ENCODE results near the gene CELF4. TPM values are rescaled to one million over a fixed set of nuclear protein-coding genes. Genes with fewer than 3 reads are reported as not detected.

CELF4 gene
- total RNA-seq, 1 donor from 2014 or later = 0.19 TPM

DNA sequence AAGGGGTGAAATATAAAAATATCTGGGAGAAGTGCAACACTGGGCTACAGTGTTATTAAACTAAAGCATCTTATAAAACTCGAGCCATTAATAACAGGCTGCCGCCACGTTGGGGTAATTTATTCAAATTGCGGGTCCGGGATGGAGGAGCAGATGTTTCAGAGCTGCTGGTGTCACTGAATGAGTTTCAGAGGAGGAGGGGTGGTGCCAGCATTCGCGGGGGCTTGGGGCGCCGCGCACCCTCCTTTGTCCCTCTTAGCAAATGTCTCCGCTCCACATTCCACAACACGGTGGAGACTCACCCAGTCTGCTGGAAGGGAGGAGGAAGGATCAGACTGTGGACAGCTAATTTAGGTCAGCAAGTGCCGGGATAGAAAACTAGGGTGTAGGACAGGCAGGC lies 260.5 kb downstream of the CELF4 start:
- DNase-seq (no peak), ATAC-seq (ENCODE audit: poor library complexity) (no peak)
- intact Hi-C loops (cut with DNase I) = no loop called here

DNA sequence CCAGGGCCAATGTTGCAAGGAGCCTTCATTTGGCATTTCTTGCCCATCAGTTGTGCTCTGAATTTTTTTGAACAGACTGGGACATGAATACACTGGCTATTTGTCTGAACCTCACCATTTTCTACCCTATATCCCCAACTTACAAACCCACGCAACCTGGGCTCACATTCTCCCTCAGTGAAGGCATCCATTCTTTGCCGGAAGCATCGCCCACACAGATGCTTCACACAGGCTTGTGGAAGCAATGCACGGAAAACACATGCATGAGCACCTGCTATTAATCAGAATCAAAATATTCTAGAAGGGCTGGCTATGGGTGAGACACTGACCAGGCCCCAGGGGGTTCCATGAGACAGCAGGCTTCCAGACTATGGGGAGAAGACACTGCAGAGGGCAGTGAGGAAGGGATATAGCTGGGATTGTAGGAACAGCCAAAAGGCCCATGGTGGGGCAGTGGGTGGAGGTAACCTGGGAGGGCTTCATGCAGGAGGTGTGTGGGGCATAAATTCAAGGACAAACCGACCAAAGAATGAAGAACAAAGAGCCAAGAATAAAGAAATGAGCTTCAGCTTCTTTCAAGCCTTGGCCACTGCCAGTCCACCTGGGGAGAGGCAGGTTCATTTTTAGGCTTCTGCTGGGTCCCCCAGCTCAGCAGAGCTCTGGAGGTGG lies 261.5 kb downstream of the CELF4 start:
- no peak for DNase-seq
- intact Hi-C loops (cut with DNase I) = no loop called here
- no peak for ATAC-seq (ENCODE audit: poor library complexity)

DNA sequence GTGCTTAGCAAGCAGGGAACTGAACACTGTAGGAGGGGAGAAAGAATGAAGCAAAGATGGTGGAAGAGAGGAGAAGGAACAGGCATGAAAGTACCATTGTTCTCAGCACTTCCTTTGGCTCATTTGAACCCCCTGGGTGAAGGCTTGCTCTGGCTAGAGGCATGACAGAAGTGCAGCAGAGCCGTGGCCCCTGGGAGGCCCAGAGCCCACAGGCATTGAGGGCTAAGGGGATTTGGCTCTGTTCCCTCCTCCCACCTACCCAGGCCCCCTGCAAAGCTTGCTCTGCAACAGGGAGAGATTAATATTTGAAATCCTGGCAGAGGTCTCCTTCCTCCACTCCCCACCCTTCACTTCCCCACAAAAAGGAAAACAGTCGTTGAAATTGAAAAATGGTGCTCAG lies 262.6 kb downstream of the CELF4 start:
- ATAC-seq (ENCODE audit: poor library complexity) (no peak), DNase-seq (no peak)
- intact Hi-C loops (cut with DNase I) = no loop called here

DNA sequence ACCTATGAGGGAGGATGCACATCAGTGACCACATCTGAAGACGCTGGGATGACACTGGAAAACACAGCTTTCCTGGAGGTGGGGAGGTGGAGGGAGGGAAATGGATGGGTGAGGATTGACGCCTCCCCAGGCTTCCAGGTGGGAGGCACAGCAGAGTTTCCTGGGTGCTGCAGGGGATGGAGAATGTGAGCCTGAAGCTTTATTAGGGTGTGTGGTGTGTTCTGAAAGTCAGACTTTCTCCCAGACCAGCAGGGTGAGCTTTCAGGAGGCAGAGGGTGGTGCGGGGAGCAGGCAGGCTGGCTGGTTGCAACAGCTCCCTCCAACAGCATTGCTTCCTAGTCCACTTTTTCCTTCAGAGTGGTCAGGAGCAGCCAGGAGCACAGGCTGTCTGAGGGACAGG lies 263.1 kb downstream of the CELF4 start:
- intact Hi-C loops (cut with DNase I) = no loop called here
- ATAC-seq (ENCODE audit: poor library complexity) (no peak), DNase-seq (no peak)

DNA sequence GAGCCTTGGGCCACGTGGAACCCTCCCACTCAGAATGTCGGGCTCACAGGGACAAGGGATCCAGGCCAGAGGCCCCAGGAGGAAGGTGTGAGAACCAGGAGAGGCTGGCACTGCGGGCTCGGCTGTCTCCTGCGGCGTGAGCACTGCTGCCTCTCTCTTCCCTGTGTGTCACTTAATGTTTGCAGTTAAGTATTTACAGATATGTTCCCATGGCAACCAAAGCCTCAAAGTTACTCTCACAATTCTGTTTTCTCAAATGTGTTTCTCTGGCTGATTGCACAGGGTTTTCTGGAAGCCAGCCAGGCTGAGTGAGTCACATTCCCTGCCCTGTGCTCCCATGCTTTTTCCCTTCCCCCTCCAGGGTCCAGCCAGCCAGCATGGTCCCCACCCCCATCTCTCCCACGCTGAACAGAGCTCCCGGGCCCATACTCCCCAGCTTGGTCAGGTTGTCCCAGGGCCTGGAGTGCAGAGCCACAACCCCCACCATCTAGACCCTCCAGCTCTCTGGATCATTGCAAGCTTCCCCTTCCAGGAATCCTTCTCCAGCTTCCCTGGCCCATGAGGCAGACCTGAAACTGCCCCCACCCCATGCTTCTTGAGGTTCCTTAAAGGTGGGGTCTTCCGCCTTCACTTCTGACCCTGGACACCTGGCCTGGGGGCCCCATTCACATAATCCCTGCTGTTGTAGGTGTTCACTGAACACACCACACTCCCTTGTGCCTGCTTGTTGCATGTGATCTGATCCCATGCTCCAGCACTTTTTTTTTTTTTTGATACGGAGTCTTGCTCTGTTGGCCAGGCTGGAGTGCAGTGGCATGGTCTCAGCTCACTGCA lies 265.9 kb downstream of the CELF4 start:
- intact Hi-C loops (cut with DNase I) = no loop called here

DNA sequence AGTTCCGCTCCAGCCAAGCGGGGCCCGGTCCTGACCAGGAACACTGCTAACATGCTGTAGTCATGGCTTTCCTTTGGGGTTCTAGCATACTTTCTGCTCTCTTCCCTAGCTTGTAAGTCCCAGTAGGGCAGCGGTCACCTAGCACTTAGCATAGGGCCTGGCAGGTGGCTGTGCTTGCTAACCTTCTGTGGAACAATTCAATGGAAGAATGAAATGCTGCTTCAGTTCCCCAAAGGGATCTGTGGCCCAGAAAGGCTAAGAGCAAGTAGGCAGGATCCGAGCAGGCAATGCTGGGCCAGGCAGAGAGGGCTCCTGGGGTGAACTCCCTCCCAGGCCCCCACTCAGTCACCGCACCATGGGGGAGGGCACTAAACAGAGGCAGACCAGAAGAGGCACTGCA lies 266.8 kb downstream of the CELF4 start:
- intact Hi-C loops (cut with DNase I) = no loop called here
- no peak for ATAC-seq (ENCODE audit: poor library complexity)
- DNase-seq = no peak

More for the DNA sequence above, 265.9 kb downstream of the CELF4 start:
- ATAC-seq (ENCODE audit: poor library complexity) (peak; percentile 92), DNase-seq (peak; percentile 85)

DNA sequence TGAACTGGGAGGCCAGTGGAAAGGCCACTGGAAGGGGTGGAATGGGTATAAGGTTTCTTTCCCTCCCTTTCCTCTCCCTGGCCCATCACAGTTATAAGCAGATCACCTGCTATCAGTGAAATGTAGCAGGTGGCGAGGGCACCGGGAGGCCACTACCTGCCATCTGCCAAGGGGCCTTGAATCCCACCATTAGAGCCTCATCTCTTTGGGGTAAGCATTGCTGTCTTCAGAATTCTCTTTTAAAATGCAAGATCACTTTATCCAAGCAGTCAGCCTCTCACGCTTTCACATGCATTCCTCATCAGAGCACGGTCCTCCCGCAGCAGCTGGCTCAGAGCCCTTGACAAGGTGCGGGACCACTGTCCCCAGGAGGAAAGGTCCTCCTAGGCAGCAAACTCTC lies 268.5 kb downstream of the CELF4 start:
- intact Hi-C loops (cut with DNase I) = no loop called here
- DNase-seq (no peak), ATAC-seq (ENCODE audit: poor library complexity) (no peak)

DNA sequence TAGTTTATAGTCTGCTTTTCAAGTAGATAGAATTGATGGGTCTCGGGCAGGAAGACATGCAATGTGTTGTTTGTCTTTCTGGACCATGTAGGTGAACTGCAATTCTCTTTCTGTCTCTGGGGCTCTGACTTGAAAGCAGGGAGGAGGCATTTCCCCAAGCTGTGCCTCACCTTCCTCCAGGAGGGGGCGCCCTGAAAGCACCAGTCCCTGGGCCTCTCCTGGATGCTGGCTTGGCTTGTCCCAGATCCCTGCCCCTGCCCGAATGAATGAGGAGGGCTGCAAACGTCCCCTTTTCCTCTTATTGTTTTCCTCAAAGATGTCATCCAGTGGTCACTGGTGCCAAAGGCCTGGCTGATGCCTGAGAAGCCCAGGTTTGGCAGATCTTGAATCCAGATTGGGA lies 270.6 kb downstream of the CELF4 start:
- ATAC-seq (ENCODE audit: poor library complexity) (no peak), DNase-seq (no peak)
- intact Hi-C loops (cut with DNase I) = no loop called here

DNA sequence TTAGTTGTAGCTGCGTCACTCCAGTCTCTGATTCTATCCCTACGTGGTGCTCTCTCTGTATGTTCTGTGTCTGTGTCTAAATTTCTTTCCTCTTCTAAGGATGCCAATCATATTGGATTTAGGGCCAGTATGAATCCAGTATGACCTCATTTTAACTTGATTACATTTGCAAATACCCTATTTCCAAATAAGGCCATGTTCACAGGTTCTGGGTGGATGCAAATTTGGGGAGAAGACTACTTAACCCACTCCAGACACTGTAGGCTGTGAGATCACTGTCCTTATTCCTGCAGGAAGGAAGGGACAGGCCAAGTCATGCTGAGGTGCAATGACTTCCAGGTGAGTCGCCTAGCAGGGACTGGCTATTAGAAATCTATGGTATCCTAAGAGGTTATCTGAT lies 272.2 kb downstream of the CELF4 start:
- DNase-seq (no peak), ATAC-seq (ENCODE audit: poor library complexity) (no peak)
- intact Hi-C loops (cut with DNase I) = no loop called here

DNA sequence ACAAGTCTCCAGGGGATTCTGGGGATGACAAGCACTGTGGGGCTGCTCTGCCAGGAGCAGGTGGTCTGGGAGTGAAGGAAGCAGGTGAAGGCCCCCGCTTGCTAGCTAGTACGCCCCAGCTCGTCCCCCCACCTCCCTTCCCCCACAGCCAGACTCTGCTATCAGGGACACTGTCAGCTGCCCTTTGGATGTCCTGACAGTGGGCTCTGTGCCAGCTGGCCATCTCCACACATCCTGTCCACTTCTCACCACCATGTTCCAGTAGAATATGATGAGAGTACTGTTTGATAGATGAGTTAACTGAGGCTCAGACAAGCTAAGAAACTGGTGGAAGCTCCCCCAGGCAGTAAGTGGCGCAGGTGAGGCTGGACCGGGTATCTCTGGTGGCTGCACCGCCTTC lies 276.2 kb downstream of the CELF4 start:
- DNase-seq = peak; percentile 52
- intact Hi-C loops (cut with DNase I) = no loop called here
- ATAC-seq (ENCODE audit: poor library complexity) = peak; percentile 62

DNA sequence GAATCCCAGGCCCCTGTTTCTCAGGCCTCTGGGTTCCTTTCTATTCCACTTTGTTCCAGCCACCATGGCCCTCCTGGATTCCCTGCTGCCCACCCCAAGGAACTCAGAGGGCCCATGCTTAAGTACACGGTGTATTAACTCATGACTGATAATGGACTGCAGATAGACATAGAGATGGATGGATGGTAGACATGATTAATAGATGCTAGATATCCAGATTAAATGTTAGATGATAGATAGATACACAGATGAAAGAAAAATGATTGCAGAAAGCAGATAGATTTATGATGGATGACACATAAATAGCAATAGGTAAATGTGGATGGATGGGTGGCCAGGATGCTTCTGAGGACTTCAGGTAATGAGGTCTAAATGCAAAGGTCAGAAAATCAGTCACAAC lies 278.0 kb downstream of the CELF4 start:
- ATAC-seq (ENCODE audit: poor library complexity) (no peak), DNase-seq (no peak)
- intact Hi-C loops (cut with DNase I) = no loop called here

DNA sequence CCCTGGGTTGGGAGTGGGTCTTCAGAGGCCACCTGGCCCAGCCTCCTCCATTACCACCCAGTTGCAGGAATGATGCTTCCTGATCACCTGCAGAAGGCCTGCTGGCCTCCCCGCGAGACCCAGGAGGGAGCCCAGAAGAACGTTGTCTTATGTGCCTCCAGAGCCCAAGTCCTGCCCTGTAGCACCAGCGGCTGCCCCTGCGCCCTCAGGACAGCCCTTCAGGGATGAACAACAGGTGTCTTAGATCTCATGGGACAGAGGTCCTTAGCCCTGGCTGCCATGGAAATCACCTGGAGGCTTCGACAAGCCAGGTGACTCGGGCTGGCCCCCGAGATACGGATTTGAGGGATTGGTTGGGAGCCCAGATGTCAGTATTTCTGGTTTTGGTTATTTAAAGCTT lies 278.8 kb downstream of the CELF4 start:
- no peak for DNase-seq
- no peak for ATAC-seq (ENCODE audit: poor library complexity)
- intact Hi-C loops (cut with DNase I) = no loop called here

DNA sequence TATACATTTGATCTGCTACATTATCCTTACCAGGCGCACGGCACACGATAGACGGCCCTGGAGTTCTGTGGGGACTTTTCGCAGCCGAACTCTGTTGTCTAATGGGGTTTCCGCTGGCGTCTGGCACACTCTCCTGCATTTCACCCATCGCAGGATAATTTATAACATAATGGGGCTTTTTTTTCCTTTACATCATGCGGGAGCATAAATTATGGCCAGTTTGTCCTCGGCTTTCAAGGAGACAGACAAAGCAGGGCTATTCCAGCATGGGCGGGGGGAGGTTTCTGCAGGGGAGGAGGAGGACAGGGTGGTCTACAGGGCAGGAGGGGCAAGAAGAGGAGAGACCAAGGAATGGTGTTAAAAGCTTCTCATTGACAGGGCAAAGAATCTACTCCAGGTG lies 279.8 kb downstream of the CELF4 start:
- no peak for DNase-seq
- ATAC-seq (ENCODE audit: poor library complexity) = no peak
- intact Hi-C loops (cut with DNase I) = no loop called here

DNA sequence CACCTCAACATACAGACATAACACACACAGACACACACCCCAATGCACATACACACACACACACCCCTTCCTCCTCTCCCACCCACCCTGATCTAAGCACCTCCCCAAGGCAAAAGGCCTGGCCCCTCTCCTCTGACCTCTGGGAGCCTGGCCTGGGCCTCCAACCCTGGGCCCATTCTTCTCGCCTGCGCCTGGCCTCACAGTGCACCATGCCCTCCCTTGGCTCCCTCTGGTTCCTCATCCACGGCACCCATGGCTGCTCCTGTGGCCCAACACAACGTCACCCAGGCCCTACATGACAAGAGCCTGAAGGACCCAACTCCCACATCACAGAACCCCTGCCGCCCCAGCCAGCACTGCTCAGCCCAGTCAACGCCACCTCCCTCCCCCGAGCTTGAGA lies 281.3 kb downstream of the CELF4 start:
- intact Hi-C loops (cut with DNase I) = no loop called here
- DNase-seq = no peak
- ATAC-seq (ENCODE audit: poor library complexity) = no peak

DNA sequence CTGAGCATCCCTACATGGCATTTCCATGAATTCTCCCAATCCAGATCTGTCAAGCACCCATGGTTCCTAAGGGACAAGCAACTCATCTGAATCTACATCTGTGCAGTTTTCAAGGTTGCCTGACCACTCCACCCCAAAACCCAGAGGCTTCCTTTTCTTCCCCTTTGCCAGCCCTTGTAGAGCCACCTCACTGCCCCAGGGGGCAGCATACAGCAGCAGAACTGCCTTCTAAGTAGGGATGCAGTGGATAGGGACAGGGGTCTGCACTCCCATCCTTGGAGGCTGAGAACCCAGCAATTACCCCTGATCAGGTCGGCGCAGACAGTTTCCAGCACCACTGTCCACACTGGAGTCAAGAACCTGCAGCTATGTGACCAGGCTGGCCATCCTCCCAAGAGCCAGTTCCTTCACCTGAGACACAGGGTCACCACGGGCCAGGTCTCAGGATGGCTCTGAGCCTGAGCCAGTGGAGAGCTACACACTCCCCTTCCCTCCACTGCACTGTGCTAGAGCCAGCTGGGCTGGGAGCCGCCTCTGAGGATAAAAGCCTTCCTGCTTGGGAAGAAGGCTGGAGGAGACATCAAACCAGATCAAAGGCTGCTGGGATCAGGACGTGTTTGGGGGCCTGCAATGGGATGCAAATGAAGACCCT lies 283.1 kb downstream of the CELF4 start:
- ATAC-seq (ENCODE audit: poor library complexity) (no peak), DNase-seq (no peak)
- intact Hi-C loops (cut with DNase I) = no loop called here

DNA sequence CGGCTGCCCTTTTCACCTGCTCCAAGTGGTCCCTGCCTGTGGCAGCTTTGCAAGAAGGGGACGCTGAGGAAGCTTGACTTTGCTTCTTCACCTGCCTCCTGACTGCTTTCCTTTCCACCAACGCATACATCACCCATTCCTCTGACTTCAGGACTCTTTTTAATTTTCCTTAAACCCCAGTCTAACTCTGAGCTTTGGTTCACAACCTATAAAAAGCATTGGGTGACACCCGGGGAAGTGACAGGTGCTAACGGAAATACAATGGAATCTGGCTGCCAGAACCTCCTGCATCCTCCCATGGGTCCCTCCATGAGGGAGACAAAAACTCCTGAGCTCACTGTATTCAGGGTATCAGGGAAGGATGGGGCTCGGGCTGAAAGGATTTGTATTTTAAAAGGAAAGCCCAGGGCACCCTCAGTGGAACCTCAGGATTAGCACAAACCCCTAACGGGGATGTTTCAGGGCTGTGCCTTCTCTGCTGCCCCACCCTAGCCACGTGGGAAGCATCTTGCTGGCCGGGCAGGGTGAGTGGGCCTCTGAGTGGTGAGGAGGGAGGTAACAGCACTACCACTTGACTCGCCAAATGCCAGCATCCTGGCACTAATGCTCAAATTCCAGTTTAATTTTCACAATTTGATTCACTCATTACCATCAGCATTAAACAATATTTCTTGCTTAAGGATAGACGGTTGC lies 284.8 kb downstream of the CELF4 start:
- intact Hi-C loops (cut with DNase I) = no loop called here
- ATAC-seq (ENCODE audit: poor library complexity) (no peak), DNase-seq (no peak)

DNA sequence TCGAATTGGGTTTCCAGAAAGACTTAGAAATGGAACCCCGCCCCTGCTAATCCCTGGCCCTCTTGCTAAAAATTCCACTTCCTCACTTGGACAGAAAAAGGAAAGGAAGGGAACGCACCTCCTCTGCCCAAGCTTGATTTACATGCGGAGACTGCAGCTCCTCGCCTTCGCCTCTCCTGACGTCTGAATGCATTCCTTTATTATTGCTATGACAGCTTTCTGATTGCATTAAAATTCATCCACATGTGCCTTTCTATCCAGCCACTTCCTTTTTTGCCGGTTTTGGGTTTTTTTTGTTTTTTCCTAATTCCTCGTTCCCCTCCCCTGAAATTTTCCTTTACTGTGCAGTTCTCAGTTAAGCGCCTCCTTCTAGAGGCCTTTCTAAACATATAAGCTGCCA lies 287.8 kb downstream of the CELF4 start:
- intact Hi-C loops (cut with DNase I) = no loop called here
- no peak for ATAC-seq (ENCODE audit: poor library complexity)
- DNase-seq = no peak

DNA sequence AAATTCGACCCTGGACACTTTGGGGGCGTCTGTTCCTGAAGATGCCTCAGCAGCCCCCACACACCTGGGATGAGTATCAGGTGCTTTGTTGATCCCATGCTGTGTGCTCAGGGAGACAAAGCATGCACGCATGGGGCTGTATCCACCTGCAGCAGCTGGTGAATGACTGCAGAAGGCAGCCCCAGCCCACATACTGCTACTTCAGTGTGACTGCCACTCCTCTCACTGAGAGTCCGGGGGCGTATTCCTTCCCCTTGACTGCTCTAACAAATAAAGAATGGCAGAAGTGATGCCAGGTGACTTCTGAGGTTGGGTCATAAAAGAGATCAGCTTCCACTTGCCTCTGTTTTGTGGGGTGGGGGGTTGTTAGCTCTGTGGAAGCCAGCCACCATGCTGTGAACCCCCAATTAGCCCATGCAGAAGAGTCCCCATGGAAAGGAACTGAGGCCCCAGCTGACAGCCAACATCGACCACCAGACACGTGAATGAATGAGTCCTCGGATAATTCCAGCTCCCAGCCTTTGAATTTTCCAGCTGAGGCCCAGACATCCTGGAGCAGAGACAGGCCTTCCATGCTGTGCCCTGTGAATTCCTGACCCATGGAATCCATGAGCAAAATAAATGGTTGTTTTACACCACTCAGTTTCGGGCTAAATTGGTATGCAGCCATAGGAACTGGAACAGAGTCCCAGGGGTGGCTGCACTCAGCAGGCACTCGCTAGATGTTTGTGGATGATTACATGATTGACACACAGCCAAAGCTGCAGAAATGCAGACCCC lies 289.3 kb downstream of the CELF4 start:
- intact Hi-C loops (cut with DNase I) = no loop called here
- DNase-seq = peak; percentile 16
- ATAC-seq (ENCODE audit: poor library complexity) = no peak
